GM19099 (cell line): Measurements from ENCODE around the gene HES3.

Experiments used
- POLR2A ChIP-seq: IDR thresholded peaks from 3 replicates; pipeline ENCODE4 v1.6.1; 2011; ENCODE audit warnings: low read depth; ENCODE audit not compliant: insufficient read length; ENCODE audit errors: extremely low read depth

HES3 gene

GRCh38 chr1:6275826-6276782 is 32.1 kb downstream of the HES3 start:
- no peak for TF ChIP-seq POLR2A

GRCh38 chr1:6276811-6277555 is 33.0 kb downstream of the HES3 start:
- no peak for TF ChIP-seq POLR2A

DNA sequence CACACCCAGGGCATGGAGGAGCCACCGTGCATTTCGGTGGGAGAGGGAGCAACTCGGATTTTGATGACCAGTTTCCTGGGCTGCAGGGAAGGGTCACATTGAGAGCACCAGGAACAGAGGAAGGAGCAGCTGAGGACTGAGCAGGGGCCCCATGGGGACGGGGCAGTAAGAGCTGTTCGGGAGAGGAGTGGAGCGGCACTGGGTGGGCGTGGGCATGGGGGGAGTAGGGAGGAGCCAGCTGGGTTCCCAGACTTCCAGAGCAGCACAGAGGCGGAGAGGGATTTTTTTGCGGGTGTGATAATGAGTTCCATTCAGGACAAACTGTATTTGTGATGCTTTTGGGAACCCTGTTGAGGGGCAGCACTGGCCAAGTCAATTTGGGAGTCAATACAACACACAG is 34.3 kb downstream of the HES3 start:
- TF ChIP-seq POLR2A, result no peak

DNA sequence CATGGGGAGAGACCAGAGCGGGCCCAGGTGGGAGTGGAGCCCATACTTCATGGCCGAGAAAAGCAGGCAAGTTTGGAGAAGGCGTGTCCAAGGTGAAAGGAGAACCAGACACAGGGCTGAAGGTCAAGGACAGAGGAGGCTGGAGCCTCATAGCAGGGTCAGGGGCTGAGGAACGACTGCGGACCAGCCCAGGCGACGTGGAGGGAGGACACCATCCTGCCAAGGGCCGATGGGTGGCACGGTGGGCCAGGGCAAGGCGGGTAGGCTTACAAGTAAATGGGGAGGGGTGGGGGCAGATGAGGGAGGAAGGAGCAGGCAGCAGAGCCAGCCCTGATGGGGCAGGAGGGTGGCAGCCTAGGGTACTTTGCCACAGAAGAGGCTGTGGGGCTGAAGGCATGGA is 35.1 kb downstream of the HES3 start:
- no peak for TF ChIP-seq POLR2A

GRCh38 chr1:6279613-6280383 is 35.8 kb downstream of the HES3 start:
- no peak for TF ChIP-seq POLR2A

DNA sequence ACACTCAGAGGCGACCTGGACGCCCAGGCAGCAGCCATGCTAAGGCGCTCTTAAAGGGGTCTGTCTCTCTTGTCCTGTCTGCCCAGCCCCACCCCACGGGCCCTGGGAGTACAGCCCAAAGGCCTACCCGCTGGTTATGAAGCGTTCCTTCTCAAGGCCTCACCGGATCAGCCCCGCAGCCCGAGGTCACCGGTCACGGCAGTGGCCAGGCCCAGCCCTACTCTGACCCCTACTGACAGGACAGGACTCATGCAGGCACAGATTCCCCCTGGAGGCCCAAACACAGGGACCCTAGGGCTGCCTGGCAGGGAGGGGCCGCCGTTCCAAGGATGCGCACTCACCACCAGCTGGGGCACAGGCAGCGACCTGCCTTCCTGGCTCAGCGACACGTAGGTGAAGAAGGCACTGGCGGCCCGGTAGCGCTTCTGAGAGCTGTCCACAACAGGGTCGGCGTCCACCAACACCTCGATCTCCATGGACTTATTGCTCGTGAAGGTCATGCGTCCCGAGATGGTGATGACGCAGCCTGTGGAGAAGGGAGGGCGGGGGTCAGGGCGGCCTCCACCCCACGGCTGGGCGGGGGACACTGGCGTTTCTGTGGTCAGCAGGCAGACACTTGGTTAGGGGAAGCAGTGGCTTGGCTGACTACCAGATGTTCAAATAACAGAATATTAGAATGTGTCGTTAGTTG is 36.9 kb downstream of the HES3 start:
- TF ChIP-seq POLR2A, result no peak

GRCh38 chr1:6281511-6282402 is 37.8 kb downstream of the HES3 start:
- no peak for TF ChIP-seq POLR2A

GRCh38 chr1:6282577-6283270 is 38.7 kb downstream of the HES3 start:
- TF ChIP-seq POLR2A, result no peak

- TF ChIP-seq POLR2A, result no peak
Observed at GRCh38 chr1:6285336-6285735, 41.4 kb downstream of the HES3 start.

DNA sequence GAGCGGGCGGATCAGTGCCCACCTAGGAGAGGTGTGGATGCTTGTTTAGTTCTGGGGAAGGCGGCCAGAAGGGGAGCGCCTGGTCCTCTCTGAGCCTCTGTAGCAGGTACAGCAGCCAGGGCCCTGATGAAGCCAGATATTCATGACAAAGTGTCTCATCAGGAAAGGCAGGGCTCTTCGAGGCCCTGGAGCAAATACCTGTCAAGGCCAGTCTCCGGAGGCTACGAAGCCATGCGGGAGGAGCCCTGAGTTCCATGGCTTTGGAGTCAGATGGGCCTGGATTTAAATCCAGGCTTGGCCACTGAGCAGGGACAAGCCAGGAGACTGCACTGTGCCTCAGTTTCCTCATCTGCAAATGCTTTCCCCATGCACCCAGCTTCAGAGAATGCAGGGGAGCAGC is 42.3 kb downstream of the HES3 start:
- no peak for TF ChIP-seq POLR2A

DNA sequence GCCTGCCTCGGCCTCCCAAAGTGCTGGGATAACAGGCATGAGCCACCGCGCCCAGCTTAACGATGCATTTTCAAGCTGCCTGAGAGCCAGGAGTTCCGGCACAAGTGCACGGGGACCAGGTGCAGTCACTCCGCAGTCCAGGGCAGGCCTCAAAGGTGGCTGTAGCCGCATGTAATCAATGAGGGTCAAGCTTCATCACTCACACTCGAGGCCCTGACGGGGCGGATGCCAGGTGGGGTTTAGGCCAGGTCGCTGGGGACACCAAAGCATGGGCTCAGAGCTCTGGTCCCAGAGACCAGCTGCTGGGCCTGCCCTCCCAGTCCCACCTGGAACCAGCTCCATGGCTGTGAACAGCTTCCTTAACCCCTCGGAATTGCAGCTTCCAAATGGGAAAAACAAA is 43.0 kb downstream of the HES3 start:
- TF ChIP-seq POLR2A, result no peak

- TF ChIP-seq POLR2A, result no peak
Observed at GRCh38 chr1:6287431-6287886, 43.5 kb downstream of the HES3 start.

DNA sequence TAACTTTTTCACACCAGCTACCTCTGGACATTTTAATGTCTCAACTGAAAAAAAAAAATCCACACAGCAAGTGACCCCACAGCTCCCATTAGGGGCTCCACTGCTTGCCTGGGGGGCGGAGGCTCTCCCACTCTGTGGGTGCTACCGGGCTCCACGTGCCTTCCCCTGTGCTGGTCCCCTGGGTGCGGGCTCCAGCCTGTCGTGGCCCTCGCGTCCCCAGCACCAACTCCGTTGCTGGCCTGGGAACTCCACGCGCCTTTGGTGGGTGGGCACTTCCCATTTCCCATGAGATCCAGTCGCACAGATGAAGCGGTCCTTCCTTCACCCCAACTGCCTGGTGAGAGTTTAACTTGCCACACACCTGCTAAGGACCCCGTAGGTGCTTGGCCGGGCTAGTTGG is 44.0 kb downstream of the HES3 start:
- no peak for TF ChIP-seq POLR2A
